Measurements from ENCODE around the gene CRACR2A. TPM values are rescaled to one million over a fixed set of nuclear protein-coding genes. Genes with fewer than 3 reads are reported as not detected.

CRACR2A gene
- total and polyA plus RNA-seq, 2 donors from 2014 or later, result 0.22 to 6.1 TPM

- H3K4me3 ChIP-seq (ENCODE audit: low read length in 3 of 3), result no peak overlapping the region
- H3K9ac ChIP-seq (ENCODE audit: low read length in 3 of 3), result no peak overlapping the region
- no peak for DNase-seq
- intact Hi-C loops (cut with DNase I), result no loop called here
- no peak for TF ChIP-seq CTCF (IDR thresholded peaks at IDR 0.05; ENCODE audit: borderline replicate concordance, extremely low read depth, insufficient read depth)
- peaks cover 0 to 5% (median 0%) of the 10 kb centered on the region in 3 donors for H3K4me1 ChIP-seq (ENCODE audit: control insufficient read depth in 2 of 3, insufficient read depth in 2 of 3, low read depth in 1 of 3, low read length in 3 of 3)
- H3K36me3 ChIP-seq (ENCODE audit: control insufficient read depth in 2 of 3, insufficient read depth in 3 of 3, low read length in 3 of 3), result no peaks in the 10 kb centered on the region
- H3K27ac ChIP-seq (ENCODE audit: low read depth in 2 of 2, low read length in 2 of 2), result no peak overlapping the region
- H3K27me3 ChIP-seq (ENCODE audit: control insufficient read depth, insufficient read depth, low read length), result no peaks in the 10 kb centered on the region
- FAIRE-seq, result no peak
- no peaks in the 10 kb centered on the region for H3K9me3 ChIP-seq (ENCODE audit: control insufficient read depth in 2 of 3, insufficient read depth in 1 of 3, low read length in 3 of 3)
These were observed 180.3 kb downstream of the CRACR2A start for GRCh38 chr12:3572560-3572959.

GRCh38 chr12:3571724-3572123 is 181.2 kb downstream of the CRACR2A start:
- Histone ChIP-seq H3K36me3 (ENCODE audit: control insufficient read depth in 2 of 3, insufficient read depth in 3 of 3, low read length in 3 of 3) (no peaks in the 10 kb centered on the region), H3K4me3 (ENCODE audit: low read length in 3 of 3) (no peak overlapping the region), H3K27ac (ENCODE audit: low read depth in 2 of 2, low read length in 2 of 2) (no peak overlapping the region), H3K27me3 (ENCODE audit: control insufficient read depth, insufficient read depth, low read length) (no peaks in the 10 kb centered on the region), H3K9ac (ENCODE audit: low read length in 3 of 3) (no peak overlapping the region), H3K4me1 (ENCODE audit: control insufficient read depth in 2 of 3, insufficient read depth in 2 of 3, low read depth in 1 of 3, low read length in 3 of 3) (peaks cover 0 to 5% (median 0%) of the 10 kb centered on the region in 3 donors), H3K9me3 (ENCODE audit: control insufficient read depth in 2 of 3, insufficient read depth in 1 of 3, low read length in 3 of 3) (no peaks in the 10 kb centered on the region)
- TF ChIP-seq CTCF (IDR thresholded peaks at IDR 0.05; ENCODE audit: borderline replicate concordance, extremely low read depth, insufficient read depth), result no peak
- intact Hi-C loops (cut with DNase I), result no loop called here
- peak in 2 of 5 donors; percentile 27 to 32 for DNase-seq
- FAIRE-seq, result no peak

- Histone ChIP-seq H3K4me3 (ENCODE audit: low read length in 3 of 3) (no peak overlapping the region), H3K27me3 (ENCODE audit: control insufficient read depth, insufficient read depth, low read length) (no peaks in the 10 kb centered on the region), H3K9me3 (ENCODE audit: control insufficient read depth in 2 of 3, insufficient read depth in 1 of 3, low read length in 3 of 3) (no peaks in the 10 kb centered on the region), H3K36me3 (ENCODE audit: control insufficient read depth in 2 of 3, insufficient read depth in 3 of 3, low read length in 3 of 3) (no peaks in the 10 kb centered on the region), H3K27ac (ENCODE audit: low read depth in 2 of 2, low read length in 2 of 2) (no peak overlapping the region), H3K9ac (ENCODE audit: low read length in 3 of 3) (no peak overlapping the region), H3K4me1 (ENCODE audit: control insufficient read depth in 2 of 3, insufficient read depth in 2 of 3, low read depth in 1 of 3, low read length in 3 of 3) (peaks cover 0 to 5% (median 0%) of the 10 kb centered on the region in 3 donors)
- TF ChIP-seq CTCF (IDR thresholded peaks at IDR 0.05; ENCODE audit: borderline replicate concordance, extremely low read depth, insufficient read depth), result no peak
- DNase-seq (no peak), FAIRE-seq (no peak)
- intact Hi-C loops (cut with DNase I), result no loop called here
These were observed 181.6 kb downstream of the CRACR2A start for GRCh38 chr12:3571323-3571722.

GRCh38 chr12:3568695-3569094 is 184.2 kb downstream of the CRACR2A start:
- Histone ChIP-seq H3K9ac (ENCODE audit: low read length in 3 of 3) (no peak overlapping the region), H3K4me1 (ENCODE audit: control insufficient read depth in 2 of 3, insufficient read depth in 2 of 3, low read depth in 1 of 3, low read length in 3 of 3) (peaks cover 0 to 5% (median 0%) of the 10 kb centered on the region in 3 donors), H3K36me3 (ENCODE audit: control insufficient read depth in 2 of 3, insufficient read depth in 3 of 3, low read length in 3 of 3) (no peaks in the 10 kb centered on the region), H3K4me3 (ENCODE audit: low read length in 3 of 3) (no peak overlapping the region), H3K9me3 (ENCODE audit: control insufficient read depth in 2 of 3, insufficient read depth in 1 of 3, low read length in 3 of 3) (no peaks in the 10 kb centered on the region), H3K27me3 (ENCODE audit: control insufficient read depth, insufficient read depth, low read length) (no peaks in the 10 kb centered on the region), H3K27ac (ENCODE audit: low read depth in 2 of 2, low read length in 2 of 2) (no peak overlapping the region)
- intact Hi-C loops (cut with DNase I), result no loop called here
- no peak for DNase-seq
- no peak for TF ChIP-seq CTCF (IDR thresholded peaks at IDR 0.05; ENCODE audit: borderline replicate concordance, extremely low read depth, insufficient read depth)
- no peak for FAIRE-seq
